Jurkat, Clone E6-1 (cell line): ENCODE data around the gene CCDC93. TPM values are rescaled to one million over a fixed set of nuclear protein-coding genes. Genes with fewer than 3 reads are reported as not detected.
A peak's percentile ranks its signal among the peaks of the same experiment; 100 is the strongest.

Experiments
- DNase-seq: peaks from one replicate; pipeline ENCODE4 v3.0.0-alpha.2; 2011; ENCODE audit warnings: low read depth, low spot score
- H3K4me3 ChIP-seq: 2 replicates; pipeline ENCODE4 v1.5.1; 2011; ENCODE audit warnings: mild to moderate bottlenecking, low read length, control low read depth, moderate library complexity
- polyA plus RNA-seq: library from polyadenylated mRNA; unstranded; fragments of >200 nt; gene quantifications from one replicate; pipeline ENCODE4 v1.2.1, GENCODE V29; 2012; ENCODE audit warnings: missing spikeins; ENCODE audit not compliant: insufficient read length, insufficient read depth

The CCDC93 gene, protein sequence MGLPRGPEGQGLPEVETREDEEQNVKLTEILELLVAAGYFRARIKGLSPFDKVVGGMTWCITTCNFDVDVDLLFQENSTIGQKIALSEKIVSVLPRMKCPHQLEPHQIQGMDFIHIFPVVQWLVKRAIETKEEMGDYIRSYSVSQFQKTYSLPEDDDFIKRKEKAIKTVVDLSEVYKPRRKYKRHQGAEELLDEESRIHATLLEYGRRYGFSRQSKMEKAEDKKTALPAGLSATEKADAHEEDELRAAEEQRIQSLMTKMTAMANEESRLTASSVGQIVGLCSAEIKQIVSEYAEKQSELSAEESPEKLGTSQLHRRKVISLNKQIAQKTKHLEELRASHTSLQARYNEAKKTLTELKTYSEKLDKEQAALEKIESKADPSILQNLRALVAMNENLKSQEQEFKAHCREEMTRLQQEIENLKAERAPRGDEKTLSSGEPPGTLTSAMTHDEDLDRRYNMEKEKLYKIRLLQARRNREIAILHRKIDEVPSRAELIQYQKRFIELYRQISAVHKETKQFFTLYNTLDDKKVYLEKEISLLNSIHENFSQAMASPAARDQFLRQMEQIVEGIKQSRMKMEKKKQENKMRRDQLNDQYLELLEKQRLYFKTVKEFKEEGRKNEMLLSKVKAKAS
- 33.0 TPM for polyA plus RNA-seq

DNA sequence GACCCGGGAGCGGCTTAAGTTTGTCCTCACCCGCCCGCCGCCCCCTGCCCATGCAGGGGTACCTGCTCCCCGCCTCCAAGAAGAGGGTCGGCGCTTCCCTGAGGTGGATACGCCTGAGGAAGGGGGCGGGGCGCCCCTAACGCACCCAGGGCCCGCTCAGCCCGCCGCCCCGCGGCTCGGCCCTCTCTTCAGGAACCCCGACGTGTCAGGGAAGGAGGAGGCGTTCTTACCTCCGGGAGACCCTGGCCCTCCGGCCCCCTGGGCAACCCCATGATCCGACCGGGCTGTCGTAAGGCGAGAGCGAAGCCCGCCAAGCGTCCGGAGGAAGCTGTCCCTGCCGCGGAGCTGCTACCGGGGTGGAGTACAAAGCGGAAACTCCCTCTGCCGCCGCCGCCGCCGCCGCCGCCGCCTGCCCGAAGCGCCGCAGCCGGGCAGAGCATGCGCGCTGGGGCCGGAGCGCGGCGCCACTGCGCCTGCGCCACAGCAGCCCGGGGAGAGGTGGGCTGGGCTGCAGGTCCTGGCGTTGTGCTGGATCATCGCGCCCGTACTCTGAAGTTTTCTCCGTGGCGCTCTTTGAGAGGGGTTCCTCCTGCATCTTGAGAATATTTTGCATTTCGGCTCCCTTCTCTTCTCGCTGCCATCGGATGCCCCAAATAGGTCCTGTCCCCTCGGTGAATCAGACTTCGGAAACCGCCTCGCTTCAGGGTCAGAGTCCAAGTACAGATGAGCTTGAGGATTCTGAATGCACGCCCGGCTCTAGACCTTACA is at the start of gene CCDC93:
Gene CCDC93 (minus strand): TSS at position 347 of the 768 bp plus-strand sequence. CDS start 75 bp downstream, at position 272.
- peak; percentile 75 for DNase-seq
- H3K4me3 ChIP-seq = peak within 1 kb of the TSS; percentile 70

DNA sequence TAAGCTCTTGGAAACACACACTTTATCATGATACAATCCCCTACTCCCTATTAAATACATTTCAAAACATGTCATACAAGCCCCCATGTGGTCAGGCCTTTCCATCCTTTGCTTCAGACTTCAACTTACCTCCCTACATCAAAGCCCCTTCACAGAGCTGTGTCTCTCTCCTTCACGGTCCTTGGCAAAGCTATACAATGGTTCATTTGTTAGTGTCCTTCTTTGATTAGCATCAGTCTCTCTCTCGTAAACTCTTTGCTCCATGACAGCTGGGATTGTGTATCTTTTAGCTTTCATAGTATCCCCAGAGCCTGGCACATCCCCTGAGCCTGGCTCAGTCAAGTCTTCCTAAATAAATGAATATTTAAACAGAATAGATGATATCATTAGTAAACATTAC is 48.8 kb upstream of the CCDC93 start:
- H3K4me3 ChIP-seq = no peak overlapping the region
- DNase-seq = no peak

DNA sequence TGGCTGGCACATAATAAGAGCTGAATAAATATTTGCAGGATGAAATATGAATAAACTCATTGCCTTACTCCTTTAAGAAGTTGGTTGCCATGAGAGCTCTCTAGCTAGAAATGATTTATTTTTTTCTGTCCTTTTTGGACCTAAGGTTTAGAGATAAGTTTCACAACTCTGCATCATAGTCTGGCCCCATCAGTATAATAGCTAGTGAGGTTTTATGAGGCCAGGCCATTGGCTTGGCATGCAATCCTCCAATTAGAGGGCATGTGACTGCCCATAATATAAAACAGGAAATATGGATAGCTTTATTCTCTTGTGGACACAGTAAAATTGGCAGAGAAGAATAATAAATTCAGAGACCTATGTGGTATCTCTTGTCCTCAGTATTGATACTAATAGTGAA is 48.2 kb upstream of the CCDC93 start:
- DNase-seq = no peak
- no peak overlapping the region for H3K4me3 ChIP-seq

DNA sequence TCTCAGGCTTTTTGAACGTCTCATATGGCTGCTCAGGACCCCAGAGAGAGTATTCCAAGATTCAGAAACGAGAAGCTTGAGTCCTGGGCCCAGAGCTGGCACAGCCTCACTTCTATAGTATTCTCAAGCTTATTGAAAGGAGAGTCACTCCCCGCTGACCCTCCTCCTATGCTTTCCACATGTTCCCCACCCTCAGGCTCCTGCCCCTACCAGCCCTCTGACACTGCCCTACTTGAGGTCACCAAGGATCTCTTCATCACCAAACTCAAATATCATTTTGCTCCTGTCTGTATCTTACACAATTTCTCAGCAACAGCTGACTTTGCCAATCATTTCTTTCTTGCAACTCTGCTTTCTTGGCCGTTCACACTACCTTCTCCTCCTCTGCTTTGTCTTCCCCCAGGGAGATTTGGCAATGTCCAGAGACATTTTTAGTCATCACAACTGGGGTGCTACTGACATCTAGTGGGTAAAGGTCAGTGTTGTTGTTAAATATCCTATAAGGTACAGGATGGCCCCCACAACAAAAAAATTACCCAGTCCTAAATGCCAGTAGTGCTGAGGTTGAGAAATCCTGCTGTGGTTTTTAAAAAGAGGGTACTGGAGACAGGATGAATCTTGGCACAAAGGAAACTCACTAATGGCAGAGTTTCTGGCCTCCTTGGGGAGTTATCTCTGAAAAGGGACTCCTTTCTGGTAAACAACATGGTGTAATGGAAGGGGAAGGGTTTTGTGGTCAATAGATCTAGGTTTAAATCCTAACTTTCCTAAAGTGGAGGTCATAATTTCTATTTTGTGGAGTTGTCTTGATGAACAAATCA is 47.5 kb upstream of the CCDC93 start:
- no peak overlapping the region for H3K4me3 ChIP-seq
- DNase-seq = no peak

DNA sequence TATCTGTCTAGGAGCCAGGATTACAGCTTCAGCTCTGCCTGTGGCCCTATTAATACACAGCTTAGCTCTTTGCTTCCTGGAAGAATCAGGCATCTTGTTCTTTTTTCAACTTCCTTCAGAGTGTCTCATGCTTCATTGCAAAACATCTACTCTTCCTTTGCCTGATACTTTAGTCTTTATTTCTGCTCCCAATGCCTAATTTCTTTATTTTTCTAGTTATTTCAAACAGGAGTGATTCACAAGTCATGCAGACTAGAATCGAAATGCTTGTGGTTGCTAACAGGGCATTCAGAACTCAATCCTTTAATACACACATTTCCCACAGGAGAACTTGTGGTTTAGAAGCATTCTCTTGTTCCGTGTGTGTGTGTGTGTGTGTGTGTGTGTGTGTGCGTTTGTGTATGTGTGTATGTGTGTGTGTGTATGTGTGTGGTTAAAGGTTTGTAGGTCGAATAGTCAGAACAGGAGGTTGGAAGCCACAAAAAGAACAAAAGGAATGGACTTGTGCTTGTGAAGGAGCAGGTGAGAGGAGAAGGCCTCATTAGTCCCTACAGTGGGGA is 46.1 kb upstream of the CCDC93 start:
- H3K4me3 ChIP-seq = no peak overlapping the region
- peak; percentile 67 for DNase-seq

DNA sequence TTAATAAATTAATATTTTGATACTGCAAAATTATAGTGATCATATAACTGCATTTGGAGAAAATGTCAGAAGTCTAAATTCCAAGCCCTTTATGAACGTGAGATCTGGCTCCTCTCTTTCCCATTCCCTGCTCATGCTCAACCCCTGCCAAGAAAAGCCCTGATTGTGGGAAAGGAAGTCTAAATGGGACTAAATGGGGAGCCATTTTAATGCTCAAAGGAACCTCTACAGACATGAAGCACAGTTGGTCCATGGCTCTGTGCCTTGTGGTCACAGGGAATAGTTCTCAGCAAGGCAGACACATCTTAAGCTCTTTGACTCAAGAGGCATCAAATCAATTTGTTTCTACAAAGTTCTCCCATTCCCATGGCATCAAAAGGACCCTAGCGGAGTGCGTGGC is 45.1 kb upstream of the CCDC93 start:
- H3K4me3 ChIP-seq = no peak overlapping the region
- no peak for DNase-seq

DNA sequence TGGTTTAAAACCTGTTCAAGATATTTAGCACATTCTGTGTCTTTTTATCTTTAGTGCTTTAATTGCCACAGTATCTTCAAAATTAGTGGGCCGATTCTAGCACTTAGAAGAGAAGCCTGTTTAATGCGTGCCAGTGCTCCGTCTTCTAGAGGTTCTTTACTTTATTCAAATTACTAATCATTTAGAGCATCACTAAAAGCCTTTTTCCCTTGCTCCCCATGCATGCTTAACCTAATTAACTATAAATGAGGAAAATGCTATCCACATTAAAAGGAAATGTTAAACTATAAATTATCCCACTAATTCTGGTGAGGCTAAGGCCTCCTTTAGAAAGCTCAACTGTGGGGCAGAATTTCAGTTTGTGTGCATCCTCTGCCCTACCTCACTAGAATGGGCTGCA is 42.9 kb upstream of the CCDC93 start:
- DNase-seq = no peak
- H3K4me3 ChIP-seq = no peak overlapping the region

DNA sequence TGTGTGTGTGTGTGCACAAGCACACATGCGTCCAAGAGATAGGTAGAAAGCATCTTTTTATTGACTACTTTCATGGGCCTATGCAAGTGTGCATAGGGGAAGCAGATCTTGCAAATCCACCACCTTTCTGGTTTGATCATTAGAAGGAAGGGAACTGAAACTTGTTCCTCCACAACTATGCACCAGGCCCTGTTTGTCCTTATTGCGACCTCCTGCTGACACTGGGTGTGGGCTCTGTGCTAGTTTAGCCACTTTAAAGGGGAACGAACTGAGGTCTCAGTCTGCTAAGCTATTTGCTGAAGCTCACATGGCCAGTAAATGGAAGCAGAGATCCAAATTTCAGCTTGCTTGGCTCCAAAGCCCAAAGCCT is 42.3 kb upstream of the CCDC93 start:
- no peak overlapping the region for H3K4me3 ChIP-seq
- DNase-seq = no peak

DNA sequence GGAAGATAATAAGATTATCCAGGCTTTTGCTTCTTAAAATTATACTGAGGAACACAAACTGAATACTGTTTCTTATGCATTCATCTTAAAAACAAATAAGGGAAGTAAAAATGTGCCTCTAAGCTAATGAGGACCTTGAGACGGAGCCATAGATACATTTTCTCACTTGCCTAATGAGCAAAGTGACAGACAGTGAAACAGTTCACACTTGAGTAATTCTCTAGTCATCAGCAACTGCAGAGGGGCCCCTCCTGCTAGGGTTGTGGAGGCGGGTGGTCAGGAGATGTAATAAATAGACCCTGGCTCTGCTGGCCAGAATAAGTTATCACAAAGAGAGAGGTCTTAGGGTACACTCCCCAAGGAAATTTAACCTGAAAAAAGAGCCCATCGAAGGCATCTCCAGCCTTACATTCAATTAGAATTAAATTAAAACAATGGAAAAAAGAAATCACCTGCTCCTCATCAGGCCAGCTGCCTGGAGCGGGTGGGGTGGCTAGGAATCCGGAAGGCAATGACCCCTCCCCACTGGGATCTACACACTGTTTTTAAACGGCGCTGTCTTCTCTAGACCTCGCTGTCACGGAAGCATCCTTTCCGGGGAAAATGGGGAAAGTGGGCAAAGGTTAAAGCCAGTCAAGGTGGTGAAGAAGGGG is 41.8 kb upstream of the CCDC93 start:
- DNase-seq = no peak
- H3K4me3 ChIP-seq = no peak overlapping the region

DNA sequence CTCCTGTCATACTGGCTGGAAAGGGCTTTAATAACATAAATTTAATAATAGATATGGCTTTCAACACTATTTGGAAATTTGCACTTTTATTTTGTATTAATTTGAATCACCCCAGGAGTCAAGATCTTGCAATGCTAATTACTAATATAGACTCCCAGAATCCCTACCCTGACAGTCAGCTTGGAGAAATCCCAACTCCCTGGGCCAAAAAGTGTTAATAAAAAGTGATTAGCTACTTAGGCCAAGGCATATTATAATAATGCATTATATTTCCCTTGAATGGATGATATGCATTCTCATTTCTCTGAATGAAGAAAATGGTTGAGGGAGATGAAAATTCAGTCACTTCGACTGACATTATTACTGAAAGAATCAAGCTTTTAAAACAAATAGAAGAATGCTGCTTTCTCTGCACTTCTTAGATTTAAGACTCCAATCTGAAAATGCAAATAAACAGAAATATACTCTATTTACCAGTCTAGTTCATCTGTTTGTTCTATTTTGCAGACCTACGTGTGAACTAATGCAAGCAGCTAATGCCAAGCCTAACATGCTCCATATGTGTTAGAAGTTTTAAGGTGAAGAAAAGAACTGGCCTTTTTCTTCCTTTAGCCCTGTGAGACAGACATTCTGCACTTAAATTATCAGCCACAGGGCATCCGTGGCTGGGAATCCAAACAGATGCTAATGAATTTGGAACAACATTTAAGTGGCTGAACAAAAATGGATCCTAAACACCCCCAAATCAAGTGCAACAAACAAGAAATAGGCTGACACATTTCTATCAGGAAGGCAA is 40.5 kb upstream of the CCDC93 start:
- no peak overlapping the region for H3K4me3 ChIP-seq
- DNase-seq = no peak

DNA sequence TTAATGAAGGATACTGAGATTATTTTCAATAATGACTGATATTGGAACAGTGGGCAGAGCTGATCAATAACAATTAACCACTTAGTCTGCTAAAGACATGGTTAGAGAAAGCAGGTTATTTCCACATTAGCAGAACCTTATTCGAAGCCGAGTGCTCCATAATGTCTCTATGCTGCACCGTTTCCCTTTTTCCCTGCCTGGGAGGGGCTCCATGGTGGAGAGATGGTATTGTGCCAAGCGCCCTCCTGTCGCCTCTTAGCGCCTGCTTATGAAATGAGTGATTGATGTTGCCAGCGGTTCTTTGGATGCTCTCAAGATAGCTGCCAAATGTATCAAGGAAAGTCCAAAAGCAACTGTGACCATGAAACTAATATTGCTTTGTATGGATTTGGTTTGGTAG is 39.8 kb upstream of the CCDC93 start:
- no peak for DNase-seq

DNA sequence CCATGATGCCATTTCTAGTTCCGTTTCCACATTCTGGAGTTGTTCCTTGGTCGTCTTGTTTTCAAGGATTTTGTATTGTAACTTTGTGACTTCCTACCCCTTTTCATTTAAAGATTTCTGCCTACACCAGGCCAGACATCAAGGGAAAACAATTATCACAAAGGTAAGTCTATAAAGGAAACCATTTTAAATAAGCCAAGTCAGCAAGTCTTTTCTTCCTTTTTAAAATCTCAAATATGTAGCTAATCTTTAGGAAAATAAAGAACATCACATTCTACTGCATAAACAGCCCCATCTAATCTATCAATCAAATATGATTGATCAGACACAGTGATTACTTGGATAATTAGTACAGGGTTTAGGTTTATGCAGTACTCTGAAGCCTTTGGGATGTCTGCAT is 38.6 kb upstream of the CCDC93 start:
- DNase-seq = no peak

More for the DNA sequence above, 39.8 kb upstream of the CCDC93 start:
- H3K4me3 ChIP-seq = no peak overlapping the region

DNA sequence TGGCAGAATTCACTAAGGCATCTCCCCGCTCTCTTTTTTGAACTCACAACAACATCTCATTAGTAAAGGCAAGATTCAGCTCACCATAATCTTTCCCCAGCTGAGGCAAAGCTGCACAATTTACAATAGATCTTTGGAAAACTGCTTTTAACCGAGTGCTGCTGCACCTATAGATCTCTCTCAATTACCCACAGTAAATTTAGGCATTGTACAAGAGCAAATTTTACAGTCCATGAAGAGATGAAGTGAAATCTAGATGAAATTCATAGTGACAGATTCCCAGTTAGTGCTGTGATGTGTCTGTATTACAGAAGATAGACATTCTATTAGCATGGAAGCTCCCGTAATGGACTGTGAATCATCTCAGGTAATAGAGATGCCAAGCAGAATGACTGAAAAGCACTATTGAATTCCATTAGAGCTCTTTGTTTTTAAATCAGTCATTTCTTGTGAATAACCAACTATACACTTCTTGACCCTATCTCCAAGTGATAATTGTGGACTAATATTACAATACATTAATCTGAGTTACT is 38.0 kb upstream of the CCDC93 start:
- no peak for DNase-seq

More for the DNA sequence above, 38.6 kb upstream of the CCDC93 start:
- H3K4me3 ChIP-seq = no peak overlapping the region

DNA sequence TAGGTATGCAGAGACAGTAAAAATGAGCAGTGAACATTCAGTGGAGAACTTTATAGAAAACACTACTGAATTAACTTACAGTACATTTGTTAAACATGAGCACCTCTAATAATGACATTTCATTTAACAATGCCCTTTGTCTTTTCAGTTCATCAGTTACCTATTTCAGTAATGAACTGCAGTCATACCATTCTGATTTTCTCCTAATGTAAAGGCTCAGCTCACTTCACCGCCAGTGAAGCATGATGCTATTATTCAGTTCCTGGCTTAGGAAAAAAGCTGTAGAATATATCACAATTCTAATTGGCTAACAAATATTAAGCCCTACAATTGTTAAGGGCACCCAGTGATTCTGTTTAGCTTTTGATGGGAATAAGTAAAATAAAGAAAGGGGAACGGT is 37.1 kb upstream of the CCDC93 start:
- no peak overlapping the region for H3K4me3 ChIP-seq

More for the DNA sequence above, 38.0 kb upstream of the CCDC93 start:
- no peak overlapping the region for H3K4me3 ChIP-seq

DNA sequence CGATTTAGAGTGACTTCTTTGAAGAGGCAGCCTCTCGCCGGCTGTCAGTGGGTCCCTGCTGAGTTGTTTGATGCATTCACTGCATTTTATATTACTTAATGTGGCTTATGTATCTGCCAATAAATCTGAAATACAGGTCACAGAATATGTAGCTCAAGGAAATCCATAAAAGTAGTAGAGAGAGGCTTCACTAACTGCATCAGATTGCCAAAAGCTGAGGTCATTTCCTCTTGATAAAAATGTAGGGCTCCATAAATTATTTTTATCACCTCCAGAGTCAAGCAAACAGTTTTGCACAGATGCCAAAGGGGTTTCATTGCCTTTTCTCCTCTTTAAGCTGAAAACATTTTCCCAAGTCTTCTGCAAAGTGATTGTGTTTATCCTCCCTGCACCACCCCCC is 36.5 kb upstream of the CCDC93 start:
- no peak for DNase-seq
- no peak overlapping the region for H3K4me3 ChIP-seq

More for the DNA sequence above, 37.1 kb upstream of the CCDC93 start:
- DNase-seq = no peak

DNA sequence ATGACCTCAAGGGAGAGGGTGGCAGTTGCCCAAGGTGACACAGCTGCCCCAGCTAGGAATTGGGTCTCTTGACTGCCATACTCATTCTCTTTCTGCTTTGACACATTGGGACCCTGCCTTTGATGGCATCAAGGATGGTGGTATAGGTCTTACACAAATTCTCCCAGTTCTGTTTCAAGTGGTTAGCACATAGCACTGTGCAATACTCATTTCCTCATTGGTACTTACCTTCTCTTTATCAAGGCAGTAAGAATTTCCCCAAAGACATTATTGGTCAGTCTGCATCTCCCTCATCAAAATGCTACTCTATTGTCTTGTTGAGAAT is 35.9 kb upstream of the CCDC93 start:
- no peak overlapping the region for H3K4me3 ChIP-seq
- peak; percentile 28 for DNase-seq

DNA sequence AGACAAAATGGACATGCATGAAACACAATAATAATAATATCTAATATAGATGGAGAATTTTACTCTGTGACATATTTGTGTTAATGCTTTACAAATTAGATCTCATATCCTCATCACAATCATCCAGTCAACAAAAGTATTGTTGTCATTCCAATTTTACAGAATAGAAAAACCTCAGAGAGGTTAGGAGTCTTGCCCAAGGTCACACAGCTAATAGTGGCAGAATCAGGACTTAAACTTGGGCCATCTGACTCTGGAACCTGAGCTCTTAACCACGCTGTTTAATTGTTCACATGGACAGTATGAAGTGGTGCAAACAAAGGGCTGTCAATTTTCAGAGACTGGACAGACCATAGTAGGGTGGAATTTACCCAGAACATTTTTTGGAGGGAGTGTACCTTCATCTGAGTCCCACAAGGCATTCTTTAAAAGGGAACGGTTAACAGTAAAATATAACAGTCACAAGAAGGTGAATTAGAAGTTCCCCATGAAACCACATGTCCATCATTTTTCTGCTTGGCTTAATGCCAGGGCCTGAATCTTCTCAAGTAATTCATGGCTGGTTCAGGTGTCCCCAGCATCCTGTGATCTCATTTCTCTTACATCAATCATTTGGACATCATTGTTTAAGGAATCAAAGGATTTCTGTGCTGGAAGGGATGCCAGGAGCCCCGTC is 35.4 kb upstream of the CCDC93 start:
- H3K4me3 ChIP-seq = no peak overlapping the region
- peak; percentile 15 for DNase-seq
